ENCODE results near the gene PAN2. TPM values are rescaled to one million over a fixed set of nuclear protein-coding genes. Genes with fewer than 3 reads are reported as not detected.
"Not testable (repeated sequence)": the region's sequence is repeated elsewhere in the genome, so short reads cannot be mapped to it uniquely, and the experiment has no call there.

PAN2 gene
- total RNA-seq, 1 experiment from 2014 or later = 71.9 TPM

DNA sequence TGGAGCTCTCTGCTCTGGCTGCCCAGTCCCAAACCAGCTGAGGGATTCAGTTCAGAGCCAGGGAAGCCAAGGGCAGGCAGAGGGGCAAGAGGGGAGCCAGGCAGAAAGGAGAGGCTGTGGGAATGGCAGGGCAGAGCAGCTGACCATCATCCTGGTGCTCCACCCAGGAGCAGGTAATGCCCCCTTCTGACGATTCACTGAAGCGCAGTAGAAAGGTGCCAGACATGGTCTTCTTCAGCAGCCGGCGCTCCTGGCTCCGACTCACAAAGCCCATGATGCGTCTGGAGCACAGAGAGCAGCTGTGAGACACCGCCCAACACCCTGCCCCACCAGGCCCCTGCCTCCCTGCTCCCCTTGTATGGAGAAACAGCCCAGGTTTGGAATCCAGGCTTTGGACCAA lies 12.9 kb upstream of the PAN2 start:
- H3K4me1 ChIP-seq (ENCODE audit: control insufficient read depth, insufficient read depth, low read length) = no peaks in the 10 kb centered on the region
- H3K4me3 ChIP-seq (ENCODE audit: low read depth in 2 of 2, low read length in 2 of 2) = no peak overlapping the region
- TF ChIP-seq SIN3A (IDR thresholded peaks at IDR 0.05; ENCODE audit: borderline replicate concordance, insufficient read depth, low read depth, low read length) (no peak), REST (IDR thresholded peaks at IDR 0.05; ENCODE audit: insufficient read depth in 1 of 2, low read depth in 2 of 2, low read length in 1 of 2) (no peak), TCF7L2 (IDR thresholded peaks at IDR 0.05; ENCODE audit: low read depth, low read length) (no peak), POLR2AphosphoS5 (IDR thresholded peaks at IDR 0.05; ENCODE audit: low read depth, low read length) (no peak)
- TF ChIP-seq, protein P1, sequence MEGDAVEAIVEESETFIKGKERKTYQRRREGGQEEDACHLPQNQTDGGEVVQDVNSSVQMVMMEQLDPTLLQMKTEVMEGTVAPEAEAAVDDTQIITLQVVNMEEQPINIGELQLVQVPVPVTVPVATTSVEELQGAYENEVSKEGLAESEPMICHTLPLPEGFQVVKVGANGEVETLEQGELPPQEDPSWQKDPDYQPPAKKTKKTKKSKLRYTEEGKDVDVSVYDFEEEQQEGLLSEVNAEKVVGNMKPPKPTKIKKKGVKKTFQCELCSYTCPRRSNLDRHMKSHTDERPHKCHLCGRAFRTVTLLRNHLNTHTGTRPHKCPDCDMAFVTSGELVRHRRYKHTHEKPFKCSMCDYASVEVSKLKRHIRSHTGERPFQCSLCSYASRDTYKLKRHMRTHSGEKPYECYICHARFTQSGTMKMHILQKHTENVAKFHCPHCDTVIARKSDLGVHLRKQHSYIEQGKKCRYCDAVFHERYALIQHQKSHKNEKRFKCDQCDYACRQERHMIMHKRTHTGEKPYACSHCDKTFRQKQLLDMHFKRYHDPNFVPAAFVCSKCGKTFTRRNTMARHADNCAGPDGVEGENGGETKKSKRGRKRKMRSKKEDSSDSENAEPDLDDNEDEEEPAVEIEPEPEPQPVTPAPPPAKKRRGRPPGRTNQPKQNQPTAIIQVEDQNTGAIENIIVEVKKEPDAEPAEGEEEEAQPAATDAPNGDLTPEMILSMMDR (IDR thresholded peaks at IDR 0.05) = no peak; the same call in 1 of the 2 replicates
- H3K27ac ChIP-seq (ENCODE audit: low read length) = no peak overlapping the region
- no peaks in the 10 kb centered on the region for H3K27me3 ChIP-seq (ENCODE audit: control insufficient read depth, insufficient read depth, low read length)
- no TSS peak for BruUV-seq (replicated peaks)
- POLR2A ChIA-PET = no interaction called here
- 0 out of 2 replicates have a peak, but pooled peaks cover 5% of the 10 kb centered on the region for H3K36me3 ChIP-seq (ENCODE audit: control insufficient read depth, insufficient read depth, low read length)
- peak; percentile 47 for ATAC-seq
- intact Hi-C loops (cut with micrococcal nuclease; ENCODE audit: unreplicated experiment) (no loop called here), in situ Hi-C loops (cut with HindIII; ENCODE audit: low pct_unique_long_range_greater_than_20kb, low sequenced_read_pairs) (no loop called here)
- CTCF ChIA-PET = no interaction called here
- H3K9me3 ChIP-seq (ENCODE audit: control insufficient read depth, insufficient read depth, low read depth, low read length) = no peaks in the 10 kb centered on the region
- no peak for DNase-seq (ENCODE audit: low read depth, low spot score)

DNA sequence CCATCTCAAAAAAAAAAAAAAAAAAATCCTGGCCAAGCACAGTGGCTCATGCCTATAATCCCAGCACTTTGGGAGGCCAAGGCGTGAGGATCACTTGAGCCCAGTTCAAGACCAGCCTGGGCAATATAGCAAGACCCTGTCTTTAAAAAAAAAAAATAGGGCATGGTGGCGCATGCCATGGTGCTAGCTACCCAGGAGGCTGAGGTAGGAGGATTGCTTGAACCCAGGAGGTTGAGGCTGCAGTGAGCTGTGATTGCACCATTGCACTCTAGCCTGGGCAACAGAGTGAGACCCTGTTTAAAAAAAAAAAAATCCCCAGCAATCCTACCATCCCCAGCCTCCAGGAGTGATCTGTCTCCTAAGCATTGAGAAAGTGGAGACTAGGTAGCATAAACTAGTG lies 8.5 kb upstream of the PAN2 start:
- H3K4me3 ChIP-seq (ENCODE audit: low read depth in 2 of 2, low read length in 2 of 2); H3K4me1 ChIP-seq (ENCODE audit: control insufficient read depth, insufficient read depth, low read length); ATAC-seq; BruUV-seq (replicated peaks); in situ Hi-C loops (cut with HindIII; ENCODE audit: low pct_unique_long_range_greater_than_20kb, low sequenced_read_pairs); H3K9me3 ChIP-seq (ENCODE audit: control insufficient read depth, insufficient read depth, low read depth, low read length); H3K36me3 ChIP-seq (ENCODE audit: control insufficient read depth, insufficient read depth, low read length); H3K27me3 ChIP-seq (ENCODE audit: control insufficient read depth, insufficient read depth, low read length); intact Hi-C loops (cut with micrococcal nuclease; ENCODE audit: unreplicated experiment); POLR2A ChIA-PET; H3K27ac ChIP-seq (ENCODE audit: low read length); DNase-seq (ENCODE audit: low read depth, low spot score): not testable (repeated sequence)
- CTCF ChIA-PET = interaction anchor here (0.7 kb wide), 1 partner anchor 816 kb away, joined by 3 read pairs; no protein-coding TSS in a partner anchor

DNA sequence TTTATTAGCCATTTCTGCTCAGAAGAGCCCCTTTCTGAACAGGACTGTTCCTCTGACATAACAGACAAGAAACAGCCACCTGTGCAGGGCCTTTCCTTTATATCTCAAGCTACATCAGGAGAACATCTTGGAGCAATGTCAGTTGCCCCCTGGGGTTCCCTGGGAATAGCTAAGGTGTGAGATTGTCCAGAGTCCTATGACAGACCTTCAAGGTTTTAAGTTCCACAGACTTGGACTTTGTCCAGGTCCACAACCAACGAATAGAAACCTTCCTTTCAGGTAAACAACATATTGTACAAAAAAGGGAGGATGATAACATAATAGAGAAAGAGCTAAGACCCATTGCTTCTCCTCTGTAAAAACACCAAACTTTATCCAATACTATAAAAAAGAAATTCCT lies 7.8 kb upstream of the PAN2 start:
- Histone ChIP-seq H3K27ac (ENCODE audit: low read length) (no peak overlapping the region), H3K27me3 (ENCODE audit: control insufficient read depth, insufficient read depth, low read length) (no peaks in the 10 kb centered on the region), H3K9me3 (ENCODE audit: control insufficient read depth, insufficient read depth, low read depth, low read length) (no peaks in the 10 kb centered on the region), H3K4me3 (ENCODE audit: low read depth in 2 of 2, low read length in 2 of 2) (no peak overlapping the region), H3K4me1 (ENCODE audit: control insufficient read depth, insufficient read depth, low read length) (no peaks in the 10 kb centered on the region), H3K36me3 (ENCODE audit: control insufficient read depth, insufficient read depth, low read length) (no peaks in the 10 kb centered on the region)
- DNase-seq (ENCODE audit: low read depth, low spot score) = no peak
- POLR2A ChIA-PET = interaction anchor here (0.7 kb wide), 1 partner anchor 33 kb away, joined by 4 read pairs; no protein-coding TSS in a partner anchor
- no peak for ATAC-seq
- CTCF ChIA-PET = no interaction called here
- in situ Hi-C loops (cut with HindIII; ENCODE audit: low pct_unique_long_range_greater_than_20kb, low sequenced_read_pairs) = no loop called here
- BruUV-seq (replicated peaks) = no TSS peak
- intact Hi-C loops (cut with micrococcal nuclease; ENCODE audit: unreplicated experiment) = no loop called here
- TF ChIP-seq POLR2AphosphoS5 (IDR thresholded peaks at IDR 0.05; ENCODE audit: low read depth, low read length) = no peak
- TF ChIP-seq, protein P1 (IDR thresholded peaks at IDR 0.05) = no peak
- TF ChIP-seq REST (IDR thresholded peaks at IDR 0.05; ENCODE audit: insufficient read depth in 1 of 2, low read depth in 2 of 2, low read length in 1 of 2) = no peak
- TF ChIP-seq SIN3A (IDR thresholded peaks at IDR 0.05; ENCODE audit: borderline replicate concordance, insufficient read depth, low read depth, low read length) = no peak
